Liver (tissue), 9 donors: ENCODE data around the gene ARL6IP4. TPM values are rescaled to one million over a fixed set of nuclear protein-coding genes. Genes with fewer than 3 reads are reported as not detected.

Experiments
- DNase-seq: peaks from one replicate; pipeline ENCODE4 v3.0.0-alpha.2; 2017; ENCODE audit warnings: low spot score
- H3K27ac ChIP-seq, 2 donors: one replicate each; pipeline ENCODE4 v1.7.0; 2013; ENCODE audit warnings: inconsistent platforms in 2 of 2, low read length in 2 of 2, control low read depth in 1 of 2, low read depth in 1 of 2, mild to moderate bottlenecking in 1 of 2
- H3K27me3 ChIP-seq, 4 donors: one replicate each; pipeline versions ENCODE4 v1.6.1 to v1.7.0; 2013; ENCODE audit warnings: low read length in 3 of 4, inconsistent platforms in 1 of 4, mild to moderate bottlenecking in 1 of 4, moderate library complexity in 1 of 4; ENCODE audit not compliant: control insufficient read depth in 4 of 4, insufficient read depth in 4 of 4
- H3K36me3 ChIP-seq, 4 donors: one replicate each; pipeline versions ENCODE4 v1.6.1 to v1.7.0; 2013; ENCODE audit warnings: low read length in 3 of 4, mild to moderate bottlenecking in 3 of 4, low read depth in 1 of 4, moderate library complexity in 1 of 4; ENCODE audit not compliant: control insufficient read depth in 4 of 4, insufficient read depth in 3 of 4
- H3K4me1 ChIP-seq, 4 donors: one replicate each; pipeline versions ENCODE4 v1.6.1 to v1.7.0; 2013; ENCODE audit warnings: low read length in 3 of 4, mild to moderate bottlenecking in 3 of 4, moderate library complexity in 1 of 4; ENCODE audit not compliant: control insufficient read depth in 4 of 4, insufficient read depth in 4 of 4
- H3K4me3 ChIP-seq, 3 donors: one replicate each; pipeline versions ENCODE4 v1.6.1 to v1.7.0; 2013; ENCODE audit warnings: low read length in 3 of 3, control low read depth in 1 of 3, low read depth in 1 of 3, mild to moderate bottlenecking in 1 of 3
- H3K9ac ChIP-seq, 2 donors: one replicate each; pipeline ENCODE4 v1.7.0; 2013; ENCODE audit warnings: low read length in 2 of 2, mild to moderate bottlenecking in 2 of 2, moderate library complexity in 2 of 2, control low read depth in 1 of 2, low read depth in 1 of 2
- H3K9me3 ChIP-seq, 4 donors: one replicate each; pipeline versions ENCODE4 v1.6.1 to v1.7.0; 2013; ENCODE audit warnings: low read length in 3 of 4; ENCODE audit not compliant: control insufficient read depth in 4 of 4
- FOXA1 ChIP-seq: IDR thresholded peaks from 2 replicates; pipeline ENCODE4 v1.6.1; 2016; ENCODE audit warnings: antibody characterized with exemption
- HNF4G ChIP-seq: IDR thresholded peaks from 2 replicates; pipeline ENCODE4 v1.6.1; 2016; ENCODE audit warnings: antibody characterized with exemption
- JUND ChIP-seq, 2 donors: IDR thresholded peaks; 2 replicates each; pipeline ENCODE4 v1.6.1; 2016; ENCODE audit warnings: antibody characterized with exemption in 2 of 2
- NR2F2 ChIP-seq: IDR thresholded peaks from 2 replicates; pipeline ENCODE4 v1.6.1; 2016; ENCODE audit warnings: antibody characterized with exemption
- RAD21 ChIP-seq, 2 donors: IDR thresholded peaks; 2 replicates each; pipeline ENCODE4 v1.6.1; 2016; ENCODE audit warnings: antibody characterized with exemption in 2 of 2, mild to moderate bottlenecking in 2 of 2
- RXRA ChIP-seq, 2 donors: IDR thresholded peaks; 2 replicates each; pipeline ENCODE4 v1.6.1; 2017 to 2018; ENCODE audit warnings: antibody characterized with exemption in 2 of 2, mild to moderate bottlenecking in 1 of 2
- SP1 ChIP-seq: IDR thresholded peaks from 2 replicates; pipeline ENCODE4 v1.6.1; 2018; ENCODE audit warnings: antibody characterized with exemption, mild to moderate bottlenecking
- YY1 ChIP-seq: IDR thresholded peaks from 2 replicates; pipeline ENCODE4 v1.6.1; 2016; ENCODE audit warnings: antibody characterized with exemption, mild to moderate bottlenecking
- WGBS: extraction: QIAGEN DNeasy Blood & Tissue Kit; methylation state at CpG from one replicate; pipeline ENCODE4 v1.1.7; 2013; 5-methylcytosine and 5-hydroxymethylcytosine counted together
- polyA plus RNA-seq, 2 donors: library from polyadenylated mRNA; stranded (reverse) in 1 of 2; unstranded in 1 of 2; fragments of 200-250 nt in 1 of 2; fragments of >200 nt in 1 of 2; fragmentation: Nextera tagmentation in 1 of 2; extraction: Ambion mirVana in 1 of 2; gene quantifications; one replicate each; pipeline versions ENCODE4 v1.2.1 to v1.2.3, GENCODE V29; 2013 to 2015
- total RNA-seq, 2 donors: library from RNA; depleted of rRNA; stranded (reverse); fragments of >200 nt; gene quantifications; one replicate each; pipeline ENCODE4 v1.2.3, GENCODE V29; 2014
- TF ChIP-seq, protein P1 (sequence below): IDR thresholded peaks from 2 replicates; pipeline ENCODE4 v1.6.1; 2016; ENCODE audit warnings: antibody characterized with exemption
- TF ChIP-seq, protein P2 (sequence below): IDR thresholded peaks from 2 replicates; pipeline ENCODE4 v1.6.1; 2016; ENCODE audit warnings: antibody characterized with exemption
- TF ChIP-seq, protein P3 (sequence below): fragments of 150-350 bp; IDR thresholded peaks from 2 replicates; pipeline ENCODE4 v1.5.1; 2017; ENCODE audit warnings: improper control_type of control experiment, low read depth, low read length; ENCODE audit not compliant: missing input control
- TF ChIP-seq, protein P4 (sequence below): IDR thresholded peaks from 2 replicates; pipeline ENCODE4 v1.6.1; 2016; ENCODE audit warnings: antibody characterized with exemption, mild to moderate bottlenecking
- TF ChIP-seq, protein P5 (sequence below): IDR thresholded peaks from 2 replicates; pipeline ENCODE4 v1.6.1; 2016; ENCODE audit warnings: antibody characterized with exemption
- donor health status: healthy.
- donor health status: healthy.
- donor health status: healthy.
- donor health status: healthy.
- donor health status: healthy.

ARL6IP4 gene
- total and polyA plus RNA-seq, 4 donors = 59.2 to 187 (median 121) TPM

DNA sequence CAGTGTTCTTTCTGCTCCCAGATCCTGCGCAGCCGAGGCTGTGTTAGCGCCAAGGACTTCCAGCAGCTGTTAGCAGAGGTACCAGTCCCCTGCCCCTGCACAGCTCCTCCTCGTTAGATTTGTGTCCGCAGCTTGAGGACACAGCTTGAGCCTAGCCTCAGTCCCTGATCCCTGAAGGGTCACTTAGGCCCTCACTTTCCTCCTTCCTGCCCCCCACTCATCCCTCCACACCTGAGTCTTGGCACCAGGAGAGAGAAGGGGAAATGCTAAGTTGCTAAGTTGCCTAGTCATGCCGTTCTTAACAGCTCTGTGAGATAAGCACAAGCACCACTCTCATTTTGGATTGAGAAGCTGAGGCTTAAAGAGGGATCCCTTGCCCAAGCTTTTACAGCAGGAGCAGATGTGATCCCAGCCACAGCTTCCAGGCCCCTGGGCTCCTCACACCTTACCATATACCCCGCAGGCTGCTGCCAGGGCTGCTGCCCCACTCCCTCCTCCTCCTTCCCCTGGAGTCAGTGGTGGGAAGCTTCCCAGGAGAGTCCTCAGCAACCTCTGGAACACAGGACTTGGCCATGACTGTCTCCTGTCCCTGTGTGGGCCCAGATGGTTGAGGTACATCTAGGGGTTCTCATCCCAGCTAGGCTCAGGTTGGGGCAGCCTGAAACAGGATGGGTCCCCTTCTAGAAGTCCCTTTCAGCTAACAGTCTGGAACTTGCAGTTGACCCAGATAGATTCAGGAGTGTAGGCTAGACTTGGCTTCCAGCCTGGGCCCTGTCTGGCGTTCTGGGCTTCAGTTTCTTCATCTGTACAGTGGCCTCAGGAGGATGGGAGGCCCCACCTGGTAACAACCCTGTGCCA is 4.5 kb upstream of the ARL6IP4 start (continued):
- TF ChIP-seq RXRA (IDR thresholded peaks at IDR 0.05) (no peak), NR2F2 (no peak), YY1 (no peak), JUND (IDR thresholded peaks at IDR 0.05) (no peak), FOXA1 (no peak)
- TF ChIP-seq, protein P1, sequence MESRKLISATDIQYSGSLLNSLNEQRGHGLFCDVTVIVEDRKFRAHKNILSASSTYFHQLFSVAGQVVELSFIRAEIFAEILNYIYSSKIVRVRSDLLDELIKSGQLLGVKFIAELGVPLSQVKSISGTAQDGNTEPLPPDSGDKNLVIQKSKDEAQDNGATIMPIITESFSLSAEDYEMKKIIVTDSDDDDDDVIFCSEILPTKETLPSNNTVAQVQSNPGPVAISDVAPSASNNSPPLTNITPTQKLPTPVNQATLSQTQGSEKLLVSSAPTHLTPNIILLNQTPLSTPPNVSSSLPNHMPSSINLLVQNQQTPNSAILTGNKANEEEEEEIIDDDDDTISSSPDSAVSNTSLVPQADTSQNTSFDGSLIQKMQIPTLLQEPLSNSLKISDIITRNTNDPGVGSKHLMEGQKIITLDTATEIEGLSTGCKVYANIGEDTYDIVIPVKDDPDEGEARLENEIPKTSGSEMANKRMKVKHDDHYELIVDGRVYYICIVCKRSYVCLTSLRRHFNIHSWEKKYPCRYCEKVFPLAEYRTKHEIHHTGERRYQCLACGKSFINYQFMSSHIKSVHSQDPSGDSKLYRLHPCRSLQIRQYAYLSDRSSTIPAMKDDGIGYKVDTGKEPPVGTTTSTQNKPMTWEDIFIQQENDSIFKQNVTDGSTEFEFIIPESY = no peak
- TF ChIP-seq, protein P2, sequence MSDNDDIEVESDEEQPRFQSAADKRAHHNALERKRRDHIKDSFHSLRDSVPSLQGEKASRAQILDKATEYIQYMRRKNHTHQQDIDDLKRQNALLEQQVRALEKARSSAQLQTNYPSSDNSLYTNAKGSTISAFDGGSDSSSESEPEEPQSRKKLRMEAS = no peak

DNA sequence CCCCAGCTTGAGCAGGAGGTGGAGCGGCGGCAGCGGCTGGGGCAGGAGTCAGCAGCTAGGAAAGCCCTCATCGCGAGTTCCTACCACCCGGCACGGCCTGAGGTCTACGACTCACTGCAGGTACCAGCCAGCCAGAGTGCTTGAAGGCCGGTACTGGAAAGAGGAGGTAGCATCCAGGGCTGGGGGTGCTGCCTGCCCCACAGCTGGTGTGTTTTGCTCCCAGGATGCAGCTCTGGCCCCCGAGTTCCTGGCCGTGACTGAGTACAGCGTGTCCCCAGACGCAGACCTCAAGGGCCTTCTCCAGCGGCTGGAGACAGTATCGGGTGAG is 3.9 kb upstream of the ARL6IP4 start:
- WGBS = 89% methylated on average over 15 of the region's 15 CpGs
- H3K9me3 ChIP-seq = no peaks in the 10 kb centered on the region

More for the DNA sequence above, 3.9 kb upstream of the ARL6IP4 start:
- Histone ChIP-seq H3K9ac (peak overlapping the region in 1 of 2 donors; percentile 79), H3K27me3 (no peaks in the 10 kb centered on the region), H3K4me1 (peaks cover 0 to 62% (median 46%) of the 10 kb centered on the region in 4 donors), H3K27ac (no peak overlapping the region), H3K36me3 (peaks cover 0 to 3% (median under 1%) of the 10 kb centered on the region in 4 donors), H3K4me3 (peak overlapping the region in 1 of 3 donors; percentile 91)
- no peak for TF ChIP-seq NR2F2
- TF ChIP-seq, protein P2 = no peak
- TF ChIP-seq, protein P3, sequence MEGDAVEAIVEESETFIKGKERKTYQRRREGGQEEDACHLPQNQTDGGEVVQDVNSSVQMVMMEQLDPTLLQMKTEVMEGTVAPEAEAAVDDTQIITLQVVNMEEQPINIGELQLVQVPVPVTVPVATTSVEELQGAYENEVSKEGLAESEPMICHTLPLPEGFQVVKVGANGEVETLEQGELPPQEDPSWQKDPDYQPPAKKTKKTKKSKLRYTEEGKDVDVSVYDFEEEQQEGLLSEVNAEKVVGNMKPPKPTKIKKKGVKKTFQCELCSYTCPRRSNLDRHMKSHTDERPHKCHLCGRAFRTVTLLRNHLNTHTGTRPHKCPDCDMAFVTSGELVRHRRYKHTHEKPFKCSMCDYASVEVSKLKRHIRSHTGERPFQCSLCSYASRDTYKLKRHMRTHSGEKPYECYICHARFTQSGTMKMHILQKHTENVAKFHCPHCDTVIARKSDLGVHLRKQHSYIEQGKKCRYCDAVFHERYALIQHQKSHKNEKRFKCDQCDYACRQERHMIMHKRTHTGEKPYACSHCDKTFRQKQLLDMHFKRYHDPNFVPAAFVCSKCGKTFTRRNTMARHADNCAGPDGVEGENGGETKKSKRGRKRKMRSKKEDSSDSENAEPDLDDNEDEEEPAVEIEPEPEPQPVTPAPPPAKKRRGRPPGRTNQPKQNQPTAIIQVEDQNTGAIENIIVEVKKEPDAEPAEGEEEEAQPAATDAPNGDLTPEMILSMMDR = no peak
- TF ChIP-seq JUND (IDR thresholded peaks at IDR 0.05) = no peak
- no peak for TF ChIP-seq RXRA (IDR thresholded peaks at IDR 0.05)
- TF ChIP-seq, protein P1 = no peak
- TF ChIP-seq YY1 = no peak
- TF ChIP-seq, protein P4, sequence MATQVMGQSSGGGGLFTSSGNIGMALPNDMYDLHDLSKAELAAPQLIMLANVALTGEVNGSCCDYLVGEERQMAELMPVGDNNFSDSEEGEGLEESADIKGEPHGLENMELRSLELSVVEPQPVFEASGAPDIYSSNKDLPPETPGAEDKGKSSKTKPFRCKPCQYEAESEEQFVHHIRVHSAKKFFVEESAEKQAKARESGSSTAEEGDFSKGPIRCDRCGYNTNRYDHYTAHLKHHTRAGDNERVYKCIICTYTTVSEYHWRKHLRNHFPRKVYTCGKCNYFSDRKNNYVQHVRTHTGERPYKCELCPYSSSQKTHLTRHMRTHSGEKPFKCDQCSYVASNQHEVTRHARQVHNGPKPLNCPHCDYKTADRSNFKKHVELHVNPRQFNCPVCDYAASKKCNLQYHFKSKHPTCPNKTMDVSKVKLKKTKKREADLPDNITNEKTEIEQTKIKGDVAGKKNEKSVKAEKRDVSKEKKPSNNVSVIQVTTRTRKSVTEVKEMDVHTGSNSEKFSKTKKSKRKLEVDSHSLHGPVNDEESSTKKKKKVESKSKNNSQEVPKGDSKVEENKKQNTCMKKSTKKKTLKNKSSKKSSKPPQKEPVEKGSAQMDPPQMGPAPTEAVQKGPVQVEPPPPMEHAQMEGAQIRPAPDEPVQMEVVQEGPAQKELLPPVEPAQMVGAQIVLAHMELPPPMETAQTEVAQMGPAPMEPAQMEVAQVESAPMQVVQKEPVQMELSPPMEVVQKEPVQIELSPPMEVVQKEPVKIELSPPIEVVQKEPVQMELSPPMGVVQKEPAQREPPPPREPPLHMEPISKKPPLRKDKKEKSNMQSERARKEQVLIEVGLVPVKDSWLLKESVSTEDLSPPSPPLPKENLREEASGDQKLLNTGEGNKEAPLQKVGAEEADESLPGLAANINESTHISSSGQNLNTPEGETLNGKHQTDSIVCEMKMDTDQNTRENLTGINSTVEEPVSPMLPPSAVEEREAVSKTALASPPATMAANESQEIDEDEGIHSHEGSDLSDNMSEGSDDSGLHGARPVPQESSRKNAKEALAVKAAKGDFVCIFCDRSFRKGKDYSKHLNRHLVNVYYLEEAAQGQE = no peak
- no peak for TF ChIP-seq SP1
- TF ChIP-seq, protein P5, sequence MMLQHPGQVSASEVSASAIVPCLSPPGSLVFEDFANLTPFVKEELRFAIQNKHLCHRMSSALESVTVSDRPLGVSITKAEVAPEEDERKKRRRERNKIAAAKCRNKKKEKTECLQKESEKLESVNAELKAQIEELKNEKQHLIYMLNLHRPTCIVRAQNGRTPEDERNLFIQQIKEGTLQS = no peak
- no peak for TF ChIP-seq RAD21 (IDR thresholded peaks at IDR 0.05)
- no peak for TF ChIP-seq HNF4G
- TF ChIP-seq FOXA1 = no peak
- no peak for DNase-seq
